HCT116 (cell line): ENCODE results near the gene PXDN.

Experiments
- CEBPB ChIP-seq: IDR thresholded peaks from 2 replicates; pipeline ENCODE4 v1.6.1; 2012; ENCODE audit warnings: low read depth
- EGR1 ChIP-seq: IDR thresholded peaks from 2 replicates; pipeline ENCODE4 v1.6.1; 2012; ENCODE audit warnings: low read depth
- EZH2phosphoT487 ChIP-seq: fragments of 200-600 bp; IDR thresholded peaks from 2 replicates; pipeline ENCODE4 v1.6.1; 2018; ENCODE audit warnings: antibody characterized with exemption, borderline replicate concordance
- JUND ChIP-seq: IDR thresholded peaks from 2 replicates; pipeline ENCODE4 v1.6.1; 2012
- POLR2A ChIP-seq: IDR thresholded peaks from 2 replicates; pipeline ENCODE4 v1.7.0; 2011; ENCODE audit warnings: borderline replicate concordance; ENCODE audit not compliant: insufficient read depth, insufficient read length; ENCODE audit errors: extremely low read depth
- POLR2AphosphoS5 ChIP-seq: IDR thresholded peaks from 2 replicates; pipeline ENCODE4 v1.6.1; 2011; ENCODE audit warnings: mild to moderate bottlenecking, low read depth, low read length, moderate library complexity
- TF ChIP-seq, protein P1 (sequence below), 3 experiments: fragments of 200-600 bp in 1 of 3; sonication (generic) in 1 of 3; IDR thresholded peaks in 2 of 3; conservative IDR thresholded peaks in 1 of 3; 2 replicates each; pipeline ENCODE4 v1.5.1; 2012 to 2017; ENCODE audit warnings: low read depth in 2 of 3, low read length in 2 of 3, antibody characterized with exemption in 1 of 3, borderline replicate concordance in 1 of 3, control low read depth in 1 of 3, mild to moderate bottlenecking in 1 of 3, mixed read lengths in 1 of 3, mixed run types in 1 of 3, moderate library complexity in 1 of 3; ENCODE audit not compliant: insufficient read depth in 1 of 3
- TF ChIP-seq, protein P2 (sequence below): IDR thresholded peaks from 2 replicates; pipeline ENCODE4 v1.6.1; 2012
- TF ChIP-seq, protein P3 (sequence below): IDR thresholded peaks from 2 replicates; pipeline ENCODE4 v1.6.1; 2011; ENCODE audit warnings: mild to moderate bottlenecking, low read length, moderate library complexity; ENCODE audit not compliant: insufficient replicate concordance; ENCODE audit errors: extremely low read depth

DNA sequence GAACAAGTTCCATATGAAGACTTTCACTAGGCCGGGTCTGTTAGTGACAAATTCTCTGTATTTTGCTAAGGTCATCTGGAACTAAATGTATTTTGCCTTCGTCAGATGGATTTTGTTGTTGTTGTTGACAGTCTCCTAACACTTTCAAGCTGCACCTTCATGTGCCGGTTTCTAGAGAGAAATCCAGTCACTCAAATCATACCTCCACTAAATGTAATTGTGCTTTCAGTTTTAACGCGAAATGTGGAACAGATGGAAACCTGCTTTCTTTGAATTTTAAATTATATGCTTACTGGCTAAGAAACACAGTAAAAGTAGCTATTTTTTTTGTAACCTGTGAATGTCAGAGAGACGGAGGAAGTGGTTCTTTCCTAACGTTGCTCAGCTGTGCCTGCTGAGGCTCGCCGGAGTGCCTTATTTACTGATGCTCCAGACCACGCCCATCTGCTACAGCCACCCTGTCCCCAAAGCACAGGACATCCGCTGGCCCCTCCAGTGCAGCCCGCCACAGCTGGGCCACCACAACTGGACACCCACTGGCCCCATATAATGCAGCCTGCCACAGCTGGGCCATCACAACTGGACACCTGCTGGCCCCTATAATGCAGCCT, 134.7 kb downstream of the PXDN start:
- TF ChIP-seq, protein P1, sequence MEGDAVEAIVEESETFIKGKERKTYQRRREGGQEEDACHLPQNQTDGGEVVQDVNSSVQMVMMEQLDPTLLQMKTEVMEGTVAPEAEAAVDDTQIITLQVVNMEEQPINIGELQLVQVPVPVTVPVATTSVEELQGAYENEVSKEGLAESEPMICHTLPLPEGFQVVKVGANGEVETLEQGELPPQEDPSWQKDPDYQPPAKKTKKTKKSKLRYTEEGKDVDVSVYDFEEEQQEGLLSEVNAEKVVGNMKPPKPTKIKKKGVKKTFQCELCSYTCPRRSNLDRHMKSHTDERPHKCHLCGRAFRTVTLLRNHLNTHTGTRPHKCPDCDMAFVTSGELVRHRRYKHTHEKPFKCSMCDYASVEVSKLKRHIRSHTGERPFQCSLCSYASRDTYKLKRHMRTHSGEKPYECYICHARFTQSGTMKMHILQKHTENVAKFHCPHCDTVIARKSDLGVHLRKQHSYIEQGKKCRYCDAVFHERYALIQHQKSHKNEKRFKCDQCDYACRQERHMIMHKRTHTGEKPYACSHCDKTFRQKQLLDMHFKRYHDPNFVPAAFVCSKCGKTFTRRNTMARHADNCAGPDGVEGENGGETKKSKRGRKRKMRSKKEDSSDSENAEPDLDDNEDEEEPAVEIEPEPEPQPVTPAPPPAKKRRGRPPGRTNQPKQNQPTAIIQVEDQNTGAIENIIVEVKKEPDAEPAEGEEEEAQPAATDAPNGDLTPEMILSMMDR (IDR thresholded peaks at IDR 0.05 in 2 of 3, conservative IDR thresholded peaks at IDR 0.05 in 1 of 3; ENCODE audit: borderline replicate concordance in 1 of 3, insufficient read depth in 1 of 3, low read depth in 2 of 3, low read length in 2 of 3): no peak
- TF ChIP-seq POLR2A (no peak), JUND (no peak), POLR2AphosphoS5 (no peak), EGR1 (no peak), EZH2phosphoT487 (no peak), CEBPB (no peak)
- TF ChIP-seq, protein P2, sequence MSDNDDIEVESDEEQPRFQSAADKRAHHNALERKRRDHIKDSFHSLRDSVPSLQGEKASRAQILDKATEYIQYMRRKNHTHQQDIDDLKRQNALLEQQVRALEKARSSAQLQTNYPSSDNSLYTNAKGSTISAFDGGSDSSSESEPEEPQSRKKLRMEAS: no peak
- TF ChIP-seq, protein P3, sequence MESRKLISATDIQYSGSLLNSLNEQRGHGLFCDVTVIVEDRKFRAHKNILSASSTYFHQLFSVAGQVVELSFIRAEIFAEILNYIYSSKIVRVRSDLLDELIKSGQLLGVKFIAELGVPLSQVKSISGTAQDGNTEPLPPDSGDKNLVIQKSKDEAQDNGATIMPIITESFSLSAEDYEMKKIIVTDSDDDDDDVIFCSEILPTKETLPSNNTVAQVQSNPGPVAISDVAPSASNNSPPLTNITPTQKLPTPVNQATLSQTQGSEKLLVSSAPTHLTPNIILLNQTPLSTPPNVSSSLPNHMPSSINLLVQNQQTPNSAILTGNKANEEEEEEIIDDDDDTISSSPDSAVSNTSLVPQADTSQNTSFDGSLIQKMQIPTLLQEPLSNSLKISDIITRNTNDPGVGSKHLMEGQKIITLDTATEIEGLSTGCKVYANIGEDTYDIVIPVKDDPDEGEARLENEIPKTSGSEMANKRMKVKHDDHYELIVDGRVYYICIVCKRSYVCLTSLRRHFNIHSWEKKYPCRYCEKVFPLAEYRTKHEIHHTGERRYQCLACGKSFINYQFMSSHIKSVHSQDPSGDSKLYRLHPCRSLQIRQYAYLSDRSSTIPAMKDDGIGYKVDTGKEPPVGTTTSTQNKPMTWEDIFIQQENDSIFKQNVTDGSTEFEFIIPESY: no peak
